ENCODE data around the gene CHCHD2.
"Not testable (repeated sequence)": the region's sequence is repeated elsewhere in the genome, so short reads cannot be mapped to it uniquely, and the experiment has no call there.

Gene CHCHD2

DNA sequence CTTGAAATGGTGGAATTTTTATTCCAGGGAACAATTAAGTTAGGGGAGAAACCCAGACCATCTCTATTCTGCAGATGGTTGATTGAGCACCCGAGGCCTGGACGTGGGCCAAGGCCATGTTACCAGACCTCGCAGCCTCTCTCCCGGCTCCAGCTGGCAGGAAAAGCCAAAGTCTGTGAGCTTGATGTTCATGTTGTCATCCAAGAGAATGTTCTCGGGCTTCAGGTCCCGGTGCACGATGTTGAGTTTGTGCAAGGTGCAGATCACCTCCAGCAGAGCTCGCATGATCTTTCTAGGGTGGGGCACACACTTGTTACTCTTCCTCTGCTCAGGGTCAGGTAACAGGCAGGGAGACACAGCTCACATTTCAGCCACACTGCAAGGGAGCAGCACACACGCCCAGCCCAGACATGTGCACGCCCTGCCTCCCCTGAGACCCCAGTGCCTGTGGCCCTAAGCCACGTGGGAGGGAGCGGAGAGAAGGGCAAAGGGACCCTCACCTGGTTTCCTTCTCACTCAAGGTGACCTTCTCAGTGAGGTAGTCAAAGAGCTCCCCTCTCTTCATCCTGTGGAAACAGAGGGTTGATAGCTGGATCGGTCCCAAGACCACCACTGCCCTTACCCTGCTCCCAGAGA lies 23.0 kb downstream of the CHCHD2 start:
- no peak for DNase-seq (ENCODE audit: low read depth in 2 of 2)

DNA sequence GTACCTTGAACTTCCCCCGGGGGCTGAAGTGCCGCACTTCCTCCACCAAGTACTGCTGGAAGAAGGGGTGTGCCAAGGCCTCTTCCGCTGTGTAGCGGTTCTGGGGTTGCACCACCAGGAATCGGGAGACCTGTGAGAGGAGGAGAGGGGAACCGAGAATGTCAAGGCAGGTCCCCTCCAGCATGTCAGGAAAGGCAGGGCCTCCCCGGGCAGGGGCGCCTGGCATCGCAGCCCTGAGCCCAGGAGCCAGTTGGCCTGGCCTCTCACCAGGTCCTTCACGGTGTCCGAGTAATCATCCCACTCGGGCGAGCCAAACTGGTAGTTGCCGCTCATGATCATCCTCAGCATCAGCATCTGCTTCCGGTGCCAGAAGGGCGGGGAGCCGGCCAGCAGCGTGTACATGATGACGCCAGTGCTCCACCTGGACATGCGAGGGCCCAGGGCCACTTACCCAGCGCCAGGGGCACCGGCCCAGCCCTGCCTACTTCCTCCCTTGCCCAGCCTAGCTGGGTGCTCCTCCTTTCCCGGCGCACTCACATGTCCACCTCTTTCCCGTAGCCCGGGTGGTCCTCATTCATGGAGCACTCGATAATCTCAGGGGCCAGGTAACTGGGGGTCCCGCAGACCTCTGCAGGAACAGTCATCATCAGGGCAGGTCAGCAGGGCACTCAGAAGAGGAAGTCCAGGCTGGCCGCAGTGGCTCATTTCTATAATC lies 24.5 kb downstream of the CHCHD2 start:
- DNase-seq (ENCODE audit: low read depth in 2 of 2), result no peak

- DNase-seq (ENCODE audit: low read depth in 2 of 2), result not testable (repeated sequence)
Measured at GRCh38 chr7:56080726-56081435, 25.4 kb downstream of the CHCHD2 start.

DNA sequence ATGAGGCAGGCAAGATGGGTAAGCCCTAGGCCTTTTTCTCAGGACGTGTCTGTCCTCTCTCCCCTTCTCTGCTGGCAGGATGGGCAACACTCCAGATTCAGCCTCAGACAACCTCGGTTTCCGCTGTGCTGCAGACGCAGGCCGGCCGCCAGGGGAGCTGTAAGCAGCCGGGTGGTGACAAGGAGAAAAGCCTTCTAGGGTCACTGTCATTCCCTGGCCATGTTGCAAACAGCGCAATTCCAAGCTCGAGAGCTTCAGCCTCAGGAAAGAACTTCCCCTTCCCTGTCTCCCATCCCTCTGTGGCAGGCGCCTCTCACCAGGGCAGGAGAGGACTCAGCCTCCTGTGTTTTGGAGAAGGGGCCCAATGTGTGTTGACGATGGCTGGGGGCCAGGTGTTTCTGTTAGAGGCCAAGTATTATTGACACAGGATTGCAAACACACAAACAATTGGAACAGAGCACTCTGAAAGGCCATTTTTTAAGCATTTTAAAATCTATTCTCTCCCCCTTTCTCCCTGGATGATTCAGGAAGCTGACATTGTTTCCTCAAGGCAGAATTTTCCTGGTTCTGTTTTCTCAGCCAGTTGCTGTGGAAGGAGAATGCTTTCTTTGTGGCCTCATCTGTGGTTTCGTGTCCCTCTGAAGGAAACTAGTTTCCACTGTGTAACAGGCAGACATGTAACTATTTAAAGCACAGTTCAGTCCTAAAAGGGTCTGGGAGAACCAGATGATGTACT lies 26.7 kb downstream of the CHCHD2 start:
- DNase-seq (ENCODE audit: low read depth in 2 of 2), result no peak

DNA sequence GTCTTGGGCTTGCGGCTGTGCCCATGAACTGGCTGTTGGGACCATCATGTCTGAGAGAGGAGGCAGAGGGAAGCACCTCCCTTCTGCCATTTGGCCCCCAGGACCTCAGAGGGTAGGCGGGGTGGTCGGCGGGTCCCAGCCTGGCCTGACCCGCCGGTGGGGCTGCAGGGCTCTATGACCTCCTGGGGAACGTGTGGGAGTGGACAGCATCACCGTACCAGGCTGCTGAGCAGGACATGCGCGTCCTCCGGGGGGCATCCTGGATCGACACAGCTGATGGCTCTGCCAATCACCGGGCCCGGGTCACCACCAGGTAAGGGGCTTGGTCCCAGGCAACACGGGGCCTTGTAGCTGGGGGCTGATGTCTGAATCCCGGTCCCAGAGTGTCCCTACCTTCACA lies 28.1 kb downstream of the CHCHD2 start:
- no peak for DNase-seq (ENCODE audit: low read depth in 2 of 2)

DNA sequence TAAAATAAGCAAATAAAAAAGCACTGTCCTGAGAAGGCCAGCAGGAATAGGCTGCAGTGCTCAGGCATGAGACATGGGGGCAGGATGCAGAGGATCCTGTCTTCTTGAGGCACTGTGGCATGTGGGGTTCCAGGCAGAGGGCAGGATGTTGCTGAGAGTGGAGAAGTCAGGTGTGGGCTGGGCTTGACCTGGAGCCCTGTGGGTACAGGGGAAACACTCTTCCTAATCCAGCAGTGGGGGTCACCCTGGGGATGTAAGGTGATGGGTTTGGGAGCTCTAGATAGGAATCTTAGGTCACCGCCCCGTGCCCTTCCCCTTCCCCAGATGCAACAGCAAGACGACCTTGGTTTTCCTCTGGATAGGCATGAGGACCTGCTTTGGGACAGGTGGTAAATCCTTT lies 28.6 kb downstream of the CHCHD2 start:
- DNase-seq (ENCODE audit: low read depth in 2 of 2), result no peak

DNA sequence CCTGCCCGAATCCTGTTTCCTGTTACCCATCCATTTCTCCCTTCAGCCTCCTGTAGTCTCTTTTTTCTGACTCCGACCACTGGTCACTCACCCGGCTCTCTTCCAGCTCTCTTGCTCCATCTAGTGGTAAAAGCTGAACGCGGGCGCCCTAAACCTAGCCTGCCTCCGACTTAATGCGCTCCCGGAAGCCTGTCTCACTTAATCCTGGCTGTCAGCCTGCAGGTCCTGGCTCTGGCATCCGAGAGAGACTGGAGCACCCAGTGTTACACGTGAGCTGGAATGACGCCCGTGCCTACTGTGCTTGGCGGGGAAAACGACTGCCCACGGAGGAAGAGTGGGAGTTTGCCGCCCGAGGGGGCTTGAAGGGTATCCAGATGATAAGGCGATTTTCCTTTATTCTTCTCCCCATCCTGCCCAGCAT lies 31.9 kb downstream of the CHCHD2 start:
- peak; percentile 17 to 48 for DNase-seq (ENCODE audit: low read depth in 2 of 2)

- not testable (repeated sequence) for DNase-seq (ENCODE audit: low read depth in 2 of 2)
Measured at GRCh38 chr7:56066376-56066775, 39.9 kb downstream of the CHCHD2 start.

DNA sequence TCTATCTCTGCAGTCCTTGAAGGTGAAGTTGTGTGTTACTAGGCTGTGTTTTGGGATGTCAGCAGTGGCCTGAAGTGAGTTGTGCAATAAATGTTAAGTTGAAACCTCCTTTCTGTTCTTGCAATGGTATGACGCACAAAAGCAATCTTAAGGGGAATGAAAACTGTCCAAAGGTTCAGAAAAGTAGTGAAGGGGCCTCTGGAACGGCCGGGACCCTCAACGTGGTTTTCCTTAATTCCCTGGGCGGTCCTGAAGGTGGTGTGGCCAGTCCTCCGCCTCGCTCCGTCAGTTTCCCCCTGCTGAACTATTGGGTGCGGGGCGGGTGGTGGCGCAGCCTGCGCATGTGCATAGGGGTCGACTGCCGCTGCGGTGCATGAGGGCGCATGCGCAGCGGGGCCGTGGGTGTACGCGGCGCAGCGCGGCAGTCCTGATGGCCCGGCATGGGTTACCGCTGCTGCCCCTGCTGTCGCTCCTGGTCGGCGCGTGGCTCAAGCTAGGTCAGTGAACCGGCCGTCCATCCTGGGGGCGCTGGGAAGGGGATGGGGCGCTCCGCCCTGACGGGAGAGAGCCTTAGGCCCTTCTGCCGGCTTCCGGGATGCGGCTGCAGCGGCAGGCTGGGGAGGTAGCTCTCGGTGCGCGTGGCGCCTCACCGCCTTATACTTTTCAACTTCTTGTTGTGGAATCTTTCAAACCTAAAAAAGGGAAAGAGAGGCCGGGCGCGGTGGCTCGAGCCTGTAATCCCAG lies 42.2 kb downstream of the CHCHD2 start, which contains the start of gene SUMF2:
Gene SUMF2, plus strand, starts transcription at position 405 of the 744 bp plus-strand sequence. Its CDS starts 26 bp downstream, at position 431.
- DNase-seq (ENCODE audit: low read depth in 2 of 2), result peak; percentile 74 to 84

GRCh38 chr7:56063500-56063881 lies 42.8 kb downstream of the CHCHD2 start:
- no peak for DNase-seq (ENCODE audit: low read depth in 2 of 2)

DNA sequence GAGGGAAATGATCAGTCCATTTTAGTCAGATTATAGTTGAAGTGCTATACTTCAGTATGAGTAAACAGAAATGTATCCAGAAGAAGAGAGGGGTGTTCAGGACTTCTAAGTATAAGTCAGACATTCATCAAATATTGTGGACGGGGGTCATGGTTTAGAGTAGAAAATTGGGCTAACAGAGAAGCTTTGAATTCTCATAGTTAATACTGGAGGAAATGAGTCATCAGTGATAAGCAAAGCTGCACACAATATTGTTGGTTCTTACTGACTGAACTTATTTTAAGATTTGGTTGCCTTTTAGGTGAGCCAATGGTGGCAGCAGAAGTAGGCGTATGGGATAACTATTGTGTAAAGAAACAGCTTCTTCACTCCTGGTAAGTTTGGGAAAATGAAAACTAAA lies 43.9 kb downstream of the CHCHD2 start:
- DNase-seq (ENCODE audit: low read depth in 2 of 2), result no peak

DNA sequence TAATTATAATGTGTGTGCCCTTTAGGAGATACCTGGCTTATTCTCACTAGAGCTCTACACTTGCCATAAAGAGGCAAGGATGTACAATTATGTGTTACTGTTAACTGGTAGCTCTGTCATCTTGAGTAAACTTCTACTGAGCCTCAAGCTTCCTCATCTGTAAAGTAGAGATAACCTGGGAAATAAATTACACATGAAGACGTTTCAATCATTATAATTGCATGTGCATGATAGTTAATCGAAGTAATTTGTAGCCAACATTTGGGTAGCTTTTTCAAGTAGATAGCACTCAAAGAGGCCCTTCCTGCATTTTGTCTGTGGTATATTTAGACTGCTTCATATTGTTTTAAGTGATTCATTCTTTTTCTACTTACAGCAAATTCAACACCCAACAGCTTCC lies 52.3 kb downstream of the CHCHD2 start:
- no peak for DNase-seq (ENCODE audit: low read depth in 2 of 2)

DNA sequence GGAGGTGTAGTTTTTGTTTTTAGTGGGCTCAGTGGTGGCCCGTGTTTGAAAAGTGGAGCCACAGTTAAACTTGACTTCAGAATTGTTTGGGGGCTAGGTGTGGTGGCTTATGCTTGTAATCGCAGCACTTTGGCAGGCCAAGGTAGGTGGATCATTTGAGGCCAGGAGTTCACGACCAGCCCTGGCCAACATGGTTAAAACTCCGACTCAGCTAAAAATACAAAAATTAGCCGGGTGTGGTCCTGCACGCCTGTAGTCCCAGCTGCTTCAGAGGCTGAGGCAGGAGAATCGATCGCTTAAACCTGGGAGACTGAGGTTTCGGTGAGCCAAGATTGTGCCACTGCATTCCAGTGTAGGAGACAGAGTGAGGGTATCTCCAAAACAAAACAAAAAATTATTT lies 52.9 kb downstream of the CHCHD2 start:
- DNase-seq (ENCODE audit: low read depth in 2 of 2), result no peak

Measured in stimulated activated CD8-positive, alpha-beta memory T cell treated with anti-CD3 and anti-CD28 coated beads, Interleukin-7, amount 100 ng/mL, for 1 hour (primary cell).